H1 (cell line): ENCODE measurements around the gene GALNT11. TPM values are rescaled to one million over a fixed set of nuclear protein-coding genes. Genes with fewer than 3 reads are reported as not detected.

Source experiments
- CTBP2 ChIP-seq: IDR thresholded peaks from 2 replicates; pipeline ENCODE4 v1.7.0; 2011; ENCODE audit warnings: borderline replicate concordance, mild to moderate bottlenecking, moderate library complexity, mixed read lengths, low read length; ENCODE audit not compliant: insufficient read depth, insufficient read length
- GABPA ChIP-seq: IDR thresholded peaks from 2 replicates; pipeline ENCODE4 v1.6.1; 2011; ENCODE audit warnings: mild to moderate bottlenecking, low read length, moderate library complexity, borderline replicate concordance; ENCODE audit not compliant: insufficient read depth
- JUND ChIP-seq: IDR thresholded peaks from 2 replicates; pipeline ENCODE4 v1.6.1; 2011; ENCODE audit warnings: mild to moderate bottlenecking, improper control_type of control experiment, low read length
- KDM5A ChIP-seq: fragments of 200-600 bp; IDR thresholded peaks from 2 replicates; pipeline ENCODE4 v1.7.1; 2012; ENCODE audit warnings: mild to moderate bottlenecking, low read length, inconsistent platforms, mixed read lengths
- MAX ChIP-seq: IDR thresholded peaks from 2 replicates; pipeline ENCODE4 v1.6.1; 2012; ENCODE audit warnings: inconsistent platforms
- NRF1 ChIP-seq: IDR thresholded peaks from 2 replicates; pipeline ENCODE4 v1.6.1; 2011; ENCODE audit warnings: mild to moderate bottlenecking, low read depth, low read length, improper control_type of control experiment
- POLR2AphosphoS5 ChIP-seq: IDR thresholded peaks from 2 replicates; pipeline ENCODE4 v1.6.1; 2011; ENCODE audit warnings: low read depth, low read length
- RBBP5 ChIP-seq: IDR thresholded peaks from 2 replicates; pipeline ENCODE4 v1.7.1; 2012; ENCODE audit warnings: low read depth, mild to moderate bottlenecking, inconsistent platforms, low read length, moderate library complexity, borderline replicate concordance
- polyA plus RNA-seq, 7 experiments: library from polyadenylated mRNA; depleted of rRNA in 3 of 7; stranded (reverse) in 5 of 7; unstranded in 2 of 7; fragments of >200 nt in 5 of 7; fragments of 200-250 nt in 2 of 7; gene quantifications; 1 replicate in 5 of 7; 2 replicates in 1 of 7; 4 replicates in 1 of 7; pipeline versions ENCODE4 v1.2.1 to v1.2.3, GENCODE V29; 2011 to 2013; ENCODE audit warnings: missing spikeins in 2 of 7, mixed read lengths in 2 of 7
- total RNA-seq: library from RNA; stranded (reverse); fragmentation: NEBNext Ultra II Directional; extraction: Animal tissue kit (Norgen Biotek cat#: 25700); gene quantifications from 2 replicates; pipeline ENCODE4 v1.2.1, GENCODE V29; 2021
- TF ChIP-seq, protein P1 (sequence below): fragments of 300-600 bp; sonication (generic); IDR thresholded peaks from 2 replicates; pipeline ENCODE4 v1.7.1; 2012; ENCODE audit warnings: low read length, moderate library complexity, mild to moderate bottlenecking, inconsistent platforms; ENCODE audit not compliant: insufficient replicate concordance

The GALNT11 gene
- total and polyA plus RNA-seq, 2 of the 8 experiments (the other 6 are each of a cell fraction or from before 2014, with no cell fraction given): 20.5 to 23.2 TPM

DNA sequence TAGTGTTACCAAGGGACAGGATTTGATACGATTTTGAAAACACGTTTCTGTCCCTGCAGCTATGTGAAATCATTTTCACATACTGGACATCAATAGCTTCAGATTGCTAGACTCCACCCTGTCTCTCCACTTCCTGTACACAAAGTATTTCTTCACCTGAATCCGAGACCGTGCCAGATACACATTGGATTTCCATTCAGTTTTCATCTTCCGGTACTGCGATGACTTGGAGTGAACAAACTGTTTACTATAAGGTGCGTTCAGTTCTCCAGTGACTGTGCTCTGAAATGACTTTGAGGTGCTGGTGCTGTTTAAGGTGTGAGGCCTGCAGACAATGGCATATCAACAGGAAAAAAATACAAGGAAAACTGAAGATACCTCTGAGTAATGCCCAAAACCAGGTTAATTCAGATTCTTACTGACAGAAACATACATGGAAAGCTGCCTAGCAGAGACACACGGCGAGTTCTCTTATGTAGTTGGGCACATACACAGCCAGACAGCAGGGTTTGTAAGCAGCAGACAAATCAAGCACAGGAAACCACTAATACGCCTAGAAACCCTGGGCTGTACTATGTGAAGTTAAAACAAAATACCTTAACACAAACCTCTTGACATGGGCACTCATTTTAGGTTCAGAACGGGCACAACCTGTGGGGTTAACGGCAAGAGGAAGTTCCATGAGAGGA is 119.2 kb downstream of the GALNT11 start (continued):
- TF ChIP-seq, protein P1, sequence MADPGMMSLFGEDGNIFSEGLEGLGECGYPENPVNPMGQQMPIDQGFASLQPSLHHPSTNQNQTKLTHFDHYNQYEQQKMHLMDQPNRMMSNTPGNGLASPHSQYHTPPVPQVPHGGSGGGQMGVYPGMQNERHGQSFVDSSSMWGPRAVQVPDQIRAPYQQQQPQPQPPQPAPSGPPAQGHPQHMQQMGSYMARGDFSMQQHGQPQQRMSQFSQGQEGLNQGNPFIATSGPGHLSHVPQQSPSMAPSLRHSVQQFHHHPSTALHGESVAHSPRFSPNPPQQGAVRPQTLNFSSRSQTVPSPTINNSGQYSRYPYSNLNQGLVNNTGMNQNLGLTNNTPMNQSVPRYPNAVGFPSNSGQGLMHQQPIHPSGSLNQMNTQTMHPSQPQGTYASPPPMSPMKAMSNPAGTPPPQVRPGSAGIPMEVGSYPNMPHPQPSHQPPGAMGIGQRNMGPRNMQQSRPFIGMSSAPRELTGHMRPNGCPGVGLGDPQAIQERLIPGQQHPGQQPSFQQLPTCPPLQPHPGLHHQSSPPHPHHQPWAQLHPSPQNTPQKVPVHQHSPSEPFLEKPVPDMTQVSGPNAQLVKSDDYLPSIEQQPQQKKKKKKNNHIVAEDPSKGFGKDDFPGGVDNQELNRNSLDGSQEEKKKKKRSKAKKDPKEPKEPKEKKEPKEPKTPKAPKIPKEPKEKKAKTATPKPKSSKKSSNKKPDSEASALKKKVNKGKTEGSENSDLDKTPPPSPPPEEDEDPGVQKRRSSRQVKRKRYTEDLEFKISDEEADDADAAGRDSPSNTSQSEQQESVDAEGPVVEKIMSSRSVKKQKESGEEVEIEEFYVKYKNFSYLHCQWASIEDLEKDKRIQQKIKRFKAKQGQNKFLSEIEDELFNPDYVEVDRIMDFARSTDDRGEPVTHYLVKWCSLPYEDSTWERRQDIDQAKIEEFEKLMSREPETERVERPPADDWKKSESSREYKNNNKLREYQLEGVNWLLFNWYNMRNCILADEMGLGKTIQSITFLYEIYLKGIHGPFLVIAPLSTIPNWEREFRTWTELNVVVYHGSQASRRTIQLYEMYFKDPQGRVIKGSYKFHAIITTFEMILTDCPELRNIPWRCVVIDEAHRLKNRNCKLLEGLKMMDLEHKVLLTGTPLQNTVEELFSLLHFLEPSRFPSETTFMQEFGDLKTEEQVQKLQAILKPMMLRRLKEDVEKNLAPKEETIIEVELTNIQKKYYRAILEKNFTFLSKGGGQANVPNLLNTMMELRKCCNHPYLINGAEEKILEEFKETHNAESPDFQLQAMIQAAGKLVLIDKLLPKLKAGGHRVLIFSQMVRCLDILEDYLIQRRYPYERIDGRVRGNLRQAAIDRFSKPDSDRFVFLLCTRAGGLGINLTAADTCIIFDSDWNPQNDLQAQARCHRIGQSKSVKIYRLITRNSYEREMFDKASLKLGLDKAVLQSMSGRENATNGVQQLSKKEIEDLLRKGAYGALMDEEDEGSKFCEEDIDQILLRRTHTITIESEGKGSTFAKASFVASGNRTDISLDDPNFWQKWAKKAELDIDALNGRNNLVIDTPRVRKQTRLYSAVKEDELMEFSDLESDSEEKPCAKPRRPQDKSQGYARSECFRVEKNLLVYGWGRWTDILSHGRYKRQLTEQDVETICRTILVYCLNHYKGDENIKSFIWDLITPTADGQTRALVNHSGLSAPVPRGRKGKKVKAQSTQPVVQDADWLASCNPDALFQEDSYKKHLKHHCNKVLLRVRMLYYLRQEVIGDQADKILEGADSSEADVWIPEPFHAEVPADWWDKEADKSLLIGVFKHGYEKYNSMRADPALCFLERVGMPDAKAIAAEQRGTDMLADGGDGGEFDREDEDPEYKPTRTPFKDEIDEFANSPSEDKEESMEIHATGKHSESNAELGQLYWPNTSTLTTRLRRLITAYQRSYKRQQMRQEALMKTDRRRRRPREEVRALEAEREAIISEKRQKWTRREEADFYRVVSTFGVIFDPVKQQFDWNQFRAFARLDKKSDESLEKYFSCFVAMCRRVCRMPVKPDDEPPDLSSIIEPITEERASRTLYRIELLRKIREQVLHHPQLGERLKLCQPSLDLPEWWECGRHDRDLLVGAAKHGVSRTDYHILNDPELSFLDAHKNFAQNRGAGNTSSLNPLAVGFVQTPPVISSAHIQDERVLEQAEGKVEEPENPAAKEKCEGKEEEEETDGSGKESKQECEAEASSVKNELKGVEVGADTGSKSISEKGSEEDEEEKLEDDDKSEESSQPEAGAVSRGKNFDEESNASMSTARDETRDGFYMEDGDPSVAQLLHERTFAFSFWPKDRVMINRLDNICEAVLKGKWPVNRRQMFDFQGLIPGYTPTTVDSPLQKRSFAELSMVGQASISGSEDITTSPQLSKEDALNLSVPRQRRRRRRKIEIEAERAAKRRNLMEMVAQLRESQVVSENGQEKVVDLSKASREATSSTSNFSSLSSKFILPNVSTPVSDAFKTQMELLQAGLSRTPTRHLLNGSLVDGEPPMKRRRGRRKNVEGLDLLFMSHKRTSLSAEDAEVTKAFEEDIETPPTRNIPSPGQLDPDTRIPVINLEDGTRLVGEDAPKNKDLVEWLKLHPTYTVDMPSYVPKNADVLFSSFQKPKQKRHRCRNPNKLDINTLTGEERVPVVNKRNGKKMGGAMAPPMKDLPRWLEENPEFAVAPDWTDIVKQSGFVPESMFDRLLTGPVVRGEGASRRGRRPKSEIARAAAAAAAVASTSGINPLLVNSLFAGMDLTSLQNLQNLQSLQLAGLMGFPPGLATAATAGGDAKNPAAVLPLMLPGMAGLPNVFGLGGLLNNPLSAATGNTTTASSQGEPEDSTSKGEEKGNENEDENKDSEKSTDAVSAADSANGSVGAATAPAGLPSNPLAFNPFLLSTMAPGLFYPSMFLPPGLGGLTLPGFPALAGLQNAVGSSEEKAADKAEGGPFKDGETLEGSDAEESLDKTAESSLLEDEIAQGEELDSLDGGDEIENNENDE: no peak
- no peak for TF ChIP-seq GABPA
- TF ChIP-seq NRF1: no peak
- no peak for TF ChIP-seq JUND
- no peak for TF ChIP-seq POLR2AphosphoS5
- TF ChIP-seq KDM5A: no peak
- TF ChIP-seq RBBP5: no peak
- no peak for TF ChIP-seq MAX
- no peak for TF ChIP-seq CTBP2
